ENCODE measurements around the gene OR2L5. TPM values are rescaled to one million over a fixed set of nuclear protein-coding genes. Genes with fewer than 3 reads are reported as not detected.

The OR2L5 gene, protein sequence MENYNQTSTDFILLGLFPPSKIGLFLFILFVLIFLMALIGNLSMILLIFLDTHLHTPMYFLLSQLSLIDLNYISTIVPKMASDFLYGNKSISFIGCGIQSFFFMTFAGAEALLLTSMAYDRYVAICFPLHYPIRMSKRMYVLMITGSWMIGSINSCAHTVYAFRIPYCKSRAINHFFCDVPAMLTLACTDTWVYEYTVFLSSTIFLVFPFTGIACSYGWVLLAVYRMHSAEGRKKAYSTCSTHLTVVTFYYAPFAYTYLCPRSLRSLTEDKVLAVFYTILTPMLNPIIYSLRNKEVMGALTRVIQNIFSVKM
- total RNA-seq = not detected

DNA sequence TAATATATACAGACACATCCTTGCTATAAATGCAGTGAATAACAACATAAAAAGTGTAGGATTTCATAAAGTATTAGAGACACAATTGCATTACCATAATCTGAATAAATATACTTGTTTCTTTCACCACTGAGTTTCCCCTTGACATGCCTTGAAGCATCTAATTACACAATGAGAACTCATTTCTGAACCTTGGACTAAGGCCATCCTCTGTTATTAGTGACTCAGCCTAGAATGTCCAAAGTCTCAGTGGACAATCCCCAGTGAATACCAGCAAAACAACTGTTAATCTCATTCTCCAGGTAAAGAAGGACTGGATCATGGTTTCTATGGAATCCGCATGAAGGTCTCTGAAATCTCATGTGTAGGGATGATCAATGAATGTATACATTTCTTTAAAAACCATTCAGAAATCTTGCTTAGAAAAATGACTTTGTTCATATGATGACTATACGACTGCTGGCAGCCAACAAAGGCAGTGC is at the start of gene OR2L5:
Gene OR2L5, plus strand, starts transcription at position 432 of the 482 bp plus-strand sequence. CDS start 8,288 bp downstream, outside the sequence.
- ChIA-PET POLR2A (no interaction called here), CTCF (no interaction called here)

GRCh38 chr1:247964933-247965332 is 48.5 kb upstream of the OR2L5 start, which contains the start of gene OR2AK2:
Gene OR2AK2, plus strand, starts transcription at chr1:247965233. Its CDS starts 144 bp downstream, at chr1:247965377.
- CTCF ChIA-PET = no interaction called here
- POLR2A ChIA-PET = no interaction called here

- POLR2A ChIA-PET = no interaction called here
- CTCF ChIA-PET = no interaction called here
Measured at GRCh38 chr1:247966532-247967204, 46.8 kb upstream of the OR2L5 start.

DNA sequence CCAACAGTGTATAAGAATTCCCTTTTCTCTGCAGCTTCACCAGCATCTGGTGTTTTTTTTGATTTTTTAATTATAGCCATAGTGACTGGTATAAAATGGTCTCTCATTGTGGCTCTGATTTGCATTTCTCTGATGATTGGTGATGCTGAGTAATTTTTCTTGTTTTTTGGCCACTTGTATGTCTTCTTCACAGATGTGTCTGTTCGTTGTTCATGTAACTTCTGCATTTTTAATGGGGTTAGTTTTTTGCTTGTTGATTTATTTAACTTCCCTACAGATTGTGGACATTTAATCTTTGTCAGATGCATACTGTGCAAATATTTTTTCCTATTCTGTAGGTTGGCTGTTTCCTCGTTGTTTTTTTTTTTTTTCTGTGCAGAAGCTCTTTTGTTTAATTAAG is 20.5 kb upstream of the OR2L5 start:
- ChIA-PET CTCF (no interaction called here), POLR2A (no interaction called here)

- POLR2A ChIA-PET = no interaction called here
- CTCF ChIA-PET = no interaction called here
Measured at GRCh38 chr1:247998811-247999210, 14.6 kb upstream of the OR2L5 start.

- ChIA-PET POLR2A (no interaction called here), CTCF (no interaction called here)
Measured at GRCh38 chr1:248000169-248000568, 13.3 kb upstream of the OR2L5 start.

- POLR2A ChIA-PET = no interaction called here
- CTCF ChIA-PET = no interaction called here
Measured at GRCh38 chr1:248007778-248008177, 5.7 kb upstream of the OR2L5 start.

DNA sequence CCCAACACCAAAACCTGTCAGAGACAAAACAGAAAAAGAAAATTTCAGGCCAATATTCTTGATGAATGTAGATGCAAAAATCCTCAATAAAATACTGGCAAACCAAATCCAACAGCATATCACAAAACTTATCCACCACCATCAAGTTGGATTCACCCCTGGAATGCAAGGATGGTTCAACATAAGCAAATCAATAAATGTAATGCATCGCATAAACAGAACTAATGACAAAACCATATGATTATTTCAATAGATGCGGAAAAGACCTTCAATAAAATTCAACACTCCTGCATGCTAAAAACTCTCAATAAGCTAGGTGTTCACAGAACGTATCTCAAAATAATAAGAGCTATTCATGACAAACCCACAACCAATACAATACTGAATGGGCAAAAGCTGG is 3.8 kb upstream of the OR2L5 start:
- ChIA-PET CTCF (no interaction called here), POLR2A (no interaction called here)

GRCh38 chr1:248015803-248016202 is 2.3 kb downstream of the OR2L5 start:
- CTCF ChIA-PET = no interaction called here
- POLR2A ChIA-PET = no interaction called here

GRCh38 chr1:248029770-248030169 is 16.3 kb downstream of the OR2L5 start, which contains the start of gene OR2L2:
Gene OR2L2, plus strand, starts transcription at chr1:248030070. Its CDS starts 8,198 bp downstream, at chr1:248038268.
- CTCF ChIA-PET = no interaction called here
- POLR2A ChIA-PET = no interaction called here

GRCh38 chr1:248045209-248045608 is 31.7 kb downstream of the OR2L5 start:
- POLR2A ChIA-PET = no interaction called here
- CTCF ChIA-PET = no interaction called here

GRCh38 chr1:248046536-248046935 is 33.1 kb downstream of the OR2L5 start, which contains the start of gene OR2L3:
Gene OR2L3, plus strand, starts transcription at chr1:248046836. Its CDS starts 13,846 bp downstream, at chr1:248060682.
- ChIA-PET CTCF (no interaction called here), POLR2A (no interaction called here)

DNA sequence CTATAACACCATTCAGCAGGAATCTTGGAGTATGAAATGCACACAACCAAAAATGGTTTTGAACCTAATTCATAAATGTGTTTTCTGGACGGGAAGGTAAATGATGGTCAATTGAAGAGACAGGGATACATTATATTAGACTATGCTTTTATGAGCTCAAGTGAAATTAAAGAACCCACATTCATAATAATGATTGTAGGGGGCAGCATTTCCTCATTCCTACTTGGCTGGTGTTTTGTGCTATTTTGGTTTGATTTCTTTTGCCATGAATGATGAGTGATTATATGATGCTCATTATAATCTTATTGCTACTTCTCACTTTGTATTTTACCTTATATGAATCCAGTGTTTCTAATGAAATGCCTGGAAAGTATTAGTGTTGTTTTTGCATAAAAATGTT is 33.5 kb downstream of the OR2L5 start:
- CTCF ChIA-PET = no interaction called here
- POLR2A ChIA-PET = no interaction called here

- ChIA-PET POLR2A (no interaction called here), CTCF (no interaction called here)
Measured at GRCh38 chr1:248054671-248055070, 41.2 kb downstream of the OR2L5 start.

- POLR2A ChIA-PET = no interaction called here
- CTCF ChIA-PET = no interaction called here
Measured at GRCh38 chr1:248055261-248055660, 41.8 kb downstream of the OR2L5 start.

DNA sequence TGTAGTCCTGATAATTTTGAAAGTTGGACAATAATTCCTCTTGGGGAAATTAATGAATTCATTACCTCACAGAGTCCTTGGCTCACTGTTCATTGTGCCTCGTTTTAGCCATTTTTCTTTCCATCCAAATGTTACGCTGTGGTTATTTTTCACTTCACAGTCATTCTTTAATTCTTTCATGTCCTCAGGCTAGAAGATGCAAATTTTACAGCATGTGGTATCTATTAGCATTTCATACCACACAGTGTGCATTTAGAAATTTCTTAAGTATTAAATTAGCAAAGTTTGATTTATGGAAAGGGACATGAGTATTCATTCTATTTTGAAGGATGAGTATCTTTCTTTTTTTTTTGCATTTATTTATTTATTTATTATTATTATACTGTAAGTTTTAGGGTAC is 51.6 kb downstream of the OR2L5 start:
- CTCF ChIA-PET = no interaction called here
- POLR2A ChIA-PET = no interaction called here

DNA sequence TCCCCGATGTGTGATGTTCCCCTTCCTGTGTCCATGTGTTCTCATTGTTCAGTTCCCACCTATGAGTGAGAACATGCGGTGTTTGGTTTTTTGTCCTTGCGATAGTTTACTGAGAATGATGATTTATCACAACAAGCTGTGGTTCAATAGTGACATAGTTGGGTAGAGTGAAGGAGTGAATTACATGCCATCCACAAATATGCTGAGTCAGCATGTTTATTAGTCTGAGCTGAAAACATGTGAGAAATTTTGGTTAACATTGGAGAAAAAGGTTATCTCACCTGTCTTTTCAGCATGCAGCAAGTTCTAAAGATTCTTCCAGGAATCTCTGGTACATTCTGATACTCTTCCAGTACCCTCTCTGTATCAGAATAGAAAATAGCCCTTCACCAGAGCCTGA is 52.1 kb downstream of the OR2L5 start:
- ChIA-PET CTCF (no interaction called here), POLR2A (no interaction called here)

Other genes with a start within 250 kb of the OR2L5 start
- gene OR14A16, start 189.5 kb upstream of the OR2L5 start, total RNA-seq = not detected
- gene OR11L1, start 171.8 kb upstream of the OR2L5 start, total RNA-seq = not detected
- under 1 TPM; 0.06 to 0.08 TPM for gene TRIM58, start 156.5 kb upstream of the OR2L5 start, total RNA-seq
- gene OR2W3, start 118.1 kb upstream of the OR2L5 start, total RNA-seq = not detected
- not detected for gene OR2T8, start 93.4 kb upstream of the OR2L5 start, total RNA-seq
- not detected for gene OR2AJ1, start 88.8 kb upstream of the OR2L5 start, total RNA-seq
- gene OR2L8, start 64.8 kb upstream of the OR2L5 start, total RNA-seq = not detected
- gene OR2AK2, start 48.4 kb upstream of the OR2L5 start, total RNA-seq = not detected
- gene OR2L2, start 16.4 kb downstream of the OR2L5 start, total RNA-seq = under 1 TPM in 1 of 2 experiments, not detected in 1; 0.06 TPM
- not detected for gene OR2L3, start 33.2 kb downstream of the OR2L5 start, total RNA-seq
- gene OR2L13, start 81.5 kb downstream of the OR2L5 start, total RNA-seq = not detected
- gene OR2M5, start 131.5 kb downstream of the OR2L5 start, total RNA-seq = not detected
- not detected for gene OR2M2, start 161.2 kb downstream of the OR2L5 start, total RNA-seq
- gene OR2M3, start 183.6 kb downstream of the OR2L5 start, total RNA-seq = not detected
- not detected for gene OR2M4, start 217.8 kb downstream of the OR2L5 start, total RNA-seq

Data from activated CD8-positive, alpha-beta memory T cell treated with anti-CD3 and anti-CD28 coated beads for 36 hours (primary cell).